Jurkat, Clone E6-1 (cell line): ENCODE results near the gene TENT5C.

Experiments used
- DNase-seq: peaks from one replicate; pipeline ENCODE4 v3.0.0-alpha.2; 2011; ENCODE audit warnings: low read depth, low spot score
- H3K4me3 ChIP-seq: 2 replicates; pipeline ENCODE4 v1.5.1; 2011; ENCODE audit warnings: mild to moderate bottlenecking, low read length, control low read depth, moderate library complexity

TENT5C gene

DNA sequence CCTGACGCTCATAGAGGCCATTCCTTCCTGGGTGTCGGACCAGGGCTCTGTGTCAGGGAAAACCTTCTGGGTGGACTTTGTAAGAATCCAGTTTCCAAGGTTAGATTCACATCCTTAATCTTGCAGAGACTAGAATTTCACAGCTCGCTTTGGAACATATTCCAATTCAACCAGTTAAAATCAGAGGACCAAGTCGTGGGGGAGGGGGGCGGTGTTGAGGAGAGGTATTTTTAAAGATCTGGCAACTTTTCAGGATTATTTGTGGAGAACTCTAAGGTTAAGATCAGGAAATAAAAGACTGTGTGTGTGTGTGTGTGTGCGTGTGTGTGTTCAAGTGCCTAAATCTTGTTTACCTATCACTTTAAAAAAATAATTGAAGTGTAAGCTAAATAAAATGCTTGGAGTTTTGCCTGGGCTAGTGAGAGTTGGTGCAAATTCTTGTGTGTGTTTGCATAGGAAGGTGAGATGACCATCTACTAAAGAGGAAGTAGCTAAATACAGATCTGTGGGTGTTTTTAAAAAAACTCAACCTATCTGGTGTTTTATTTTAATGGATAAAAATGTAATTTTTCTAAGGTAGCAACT is 21.8 kb downstream of the TENT5C start:
- no peak overlapping the region for H3K4me3 ChIP-seq
- DNase-seq = no peak

DNA sequence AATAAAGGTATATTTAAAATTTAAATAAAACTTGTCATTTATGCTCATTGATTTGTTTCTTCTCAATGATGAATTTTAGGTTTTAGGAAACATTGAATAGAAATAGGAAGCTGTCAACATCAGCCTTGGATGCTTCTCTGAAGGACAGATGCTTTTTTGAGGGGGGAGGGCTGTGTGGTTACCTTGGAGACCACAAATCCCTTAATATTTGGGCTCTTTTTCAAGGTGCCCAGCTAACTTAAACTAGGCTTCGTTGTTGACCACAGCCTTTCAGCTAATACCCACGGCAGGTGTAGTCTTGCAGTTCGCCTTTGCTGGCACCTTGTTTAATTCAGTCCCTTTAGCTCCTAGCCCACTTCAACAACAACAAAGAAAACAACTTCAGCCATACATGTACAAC is 22.5 kb downstream of the TENT5C start:
- H3K4me3 ChIP-seq = no peak overlapping the region

GRCh38 chr1:117629625-117630422 is 24.0 kb downstream of the TENT5C start:
- H3K4me3 ChIP-seq = no peak overlapping the region
- no peak for DNase-seq

More for the DNA sequence above, 22.5 kb downstream of the TENT5C start:
- no peak for DNase-seq

- H3K4me3 ChIP-seq = no peak overlapping the region
- DNase-seq = no peak
Observed at GRCh38 chr1:117630423-117630998, 24.7 kb downstream of the TENT5C start.

DNA sequence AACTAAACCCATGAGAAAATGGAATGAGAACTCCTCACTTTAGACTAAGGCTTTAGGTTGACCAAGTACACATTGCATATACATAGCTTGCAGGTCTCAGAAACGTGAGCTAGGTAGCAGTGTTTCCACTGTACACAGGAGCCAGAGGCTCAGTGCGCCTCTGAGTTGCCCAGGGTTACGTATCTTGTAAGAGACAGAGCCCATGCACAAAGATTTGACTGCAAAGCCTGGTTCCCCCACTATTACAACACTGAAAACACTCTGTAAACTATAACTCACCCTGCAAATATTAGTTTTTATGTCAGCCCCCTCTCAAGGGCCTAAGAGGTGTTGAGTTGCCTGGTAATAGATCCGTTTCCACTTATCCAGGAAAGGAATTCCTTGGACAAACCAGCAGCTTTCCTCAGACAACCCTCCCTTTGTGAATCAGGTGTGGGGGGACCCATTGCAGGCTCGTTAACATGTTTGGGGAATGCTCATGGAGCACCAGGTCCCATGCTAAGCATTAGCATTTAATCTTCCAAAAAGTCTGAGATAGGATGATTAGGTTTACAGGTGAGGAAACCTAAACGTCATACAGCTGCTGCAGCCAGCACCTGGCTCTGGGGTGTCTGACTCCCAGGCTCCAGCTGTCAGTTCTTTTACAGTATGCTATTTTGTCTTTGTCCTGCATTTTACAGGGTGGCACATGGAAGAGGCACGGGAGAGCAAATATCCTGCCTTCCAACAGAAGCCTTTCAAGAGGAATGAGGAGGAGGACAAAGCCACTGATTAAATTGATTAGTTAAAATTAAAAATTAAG is 25.7 kb downstream of the TENT5C start:
- no peak for DNase-seq

DNA sequence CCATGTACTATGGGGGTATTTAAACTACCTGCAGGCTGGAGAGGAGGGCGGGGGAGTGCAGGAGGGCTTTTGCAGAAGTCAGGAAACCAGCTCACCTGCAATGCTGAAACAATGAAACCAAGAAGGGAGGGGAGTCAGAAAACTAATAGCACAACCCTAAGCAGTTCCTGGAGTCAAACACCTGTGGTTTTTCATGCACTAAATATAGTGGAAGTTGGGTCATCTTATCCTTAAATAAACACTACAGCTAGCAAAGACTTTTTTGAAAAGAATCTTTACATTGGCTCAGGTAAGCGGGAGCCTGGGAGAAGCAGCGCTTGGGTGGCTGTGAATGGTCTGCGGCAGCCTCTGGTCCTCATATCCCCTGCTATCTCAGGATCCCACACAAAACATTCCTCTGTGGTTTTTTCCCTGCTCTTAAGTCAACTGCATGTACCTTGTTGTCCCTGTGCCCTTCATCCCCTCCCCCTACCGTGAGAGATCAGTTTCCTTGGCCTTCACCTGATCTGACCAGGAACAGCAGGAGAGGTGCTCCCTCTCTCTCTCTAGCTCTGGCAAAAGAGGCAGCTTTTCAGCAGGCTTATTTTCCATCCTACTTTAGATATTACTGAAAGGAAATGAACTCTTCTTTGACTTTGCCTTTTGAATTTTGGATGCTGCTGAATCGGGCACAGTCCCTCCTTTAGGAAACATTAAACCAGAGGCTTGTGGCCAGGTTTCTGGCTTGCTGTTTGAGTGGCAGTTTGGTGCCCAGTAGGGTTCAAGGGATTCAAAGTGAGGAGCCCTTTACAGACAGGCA is 26.6 kb downstream of the TENT5C start:
- no peak for DNase-seq
- H3K4me3 ChIP-seq = no peak overlapping the region

More for the DNA sequence above, 25.7 kb downstream of the TENT5C start:
- no peak overlapping the region for H3K4me3 ChIP-seq

DNA sequence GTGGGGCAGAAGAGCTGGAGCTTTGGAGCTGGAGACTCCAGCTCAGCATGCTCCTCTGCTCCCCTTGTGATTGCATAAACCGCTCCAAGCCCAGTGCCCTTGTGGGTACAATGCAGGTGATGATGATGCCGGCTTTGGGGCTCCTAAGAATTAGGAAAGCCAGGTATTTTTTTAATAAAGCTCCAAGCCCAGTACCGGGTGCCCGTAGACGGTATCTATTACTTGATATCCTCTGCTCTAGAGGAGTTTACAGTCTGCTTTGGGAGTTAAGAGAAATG is 27.2 kb downstream of the TENT5C start:
- no peak overlapping the region for H3K4me3 ChIP-seq
- DNase-seq = no peak

DNA sequence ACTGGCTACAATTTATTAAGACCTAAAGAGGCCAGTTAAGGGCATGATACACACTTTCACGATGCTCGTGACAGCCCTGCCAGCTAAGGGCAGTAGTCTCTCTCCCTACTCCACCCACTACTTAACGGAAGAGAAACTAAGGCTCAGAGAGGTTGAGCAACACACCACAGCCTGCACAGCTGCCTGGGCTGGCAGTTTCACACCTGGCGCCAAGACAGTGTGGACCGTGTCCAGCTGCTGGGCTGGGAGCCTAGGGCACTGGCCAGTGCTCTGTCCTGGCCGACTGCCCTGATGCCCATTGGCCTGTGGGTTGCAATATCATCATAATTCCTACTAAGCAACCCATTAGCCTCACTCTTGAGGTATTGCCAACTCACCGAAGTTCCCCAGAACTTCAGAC is 27.6 kb downstream of the TENT5C start:
- H3K4me3 ChIP-seq = no peak overlapping the region
- DNase-seq = no peak

- DNase-seq = no peak
Observed at GRCh38 chr1:117633936-117634335, 28.1 kb downstream of the TENT5C start.

GRCh38 chr1:117634631-117635030 is 28.8 kb downstream of the TENT5C start:
- DNase-seq = no peak
- no peak overlapping the region for H3K4me3 ChIP-seq

More at GRCh38 chr1:117633936-117634335, 28.1 kb downstream of the TENT5C start:
- no peak overlapping the region for H3K4me3 ChIP-seq

GRCh38 chr1:117635805-117636204 is 30.0 kb downstream of the TENT5C start:
- DNase-seq = no peak
- H3K4me3 ChIP-seq = no peak overlapping the region

GRCh38 chr1:117636637-117637425 is 31.0 kb downstream of the TENT5C start:
- no peak overlapping the region for H3K4me3 ChIP-seq
- DNase-seq = no peak

GRCh38 chr1:117638141-117638540 is 32.3 kb downstream of the TENT5C start:
- DNase-seq = no peak
- H3K4me3 ChIP-seq = no peak overlapping the region

GRCh38 chr1:117638759-117639158 is 32.9 kb downstream of the TENT5C start:
- no peak for DNase-seq
- H3K4me3 ChIP-seq = no peak overlapping the region

DNA sequence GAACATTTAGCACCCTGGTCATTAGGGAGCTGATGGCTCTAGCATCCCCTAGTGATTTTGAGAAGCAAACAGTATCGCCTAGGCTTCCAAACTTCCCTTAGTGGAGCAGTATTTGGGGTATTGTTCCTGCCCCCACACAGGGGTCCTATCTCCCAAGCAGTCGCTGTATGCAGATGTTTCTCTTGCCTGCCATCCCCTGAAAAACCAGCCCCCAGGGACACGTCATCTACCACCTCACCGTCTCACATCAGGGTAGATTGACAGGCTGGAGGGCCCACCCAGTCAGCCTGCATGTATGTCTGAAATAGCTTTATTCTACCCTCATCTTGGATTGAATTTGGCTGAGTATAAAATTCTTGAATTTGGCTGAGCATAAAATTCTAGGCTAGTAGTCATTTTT is 33.9 kb downstream of the TENT5C start:
- no peak overlapping the region for H3K4me3 ChIP-seq
- DNase-seq = no peak

- no peak for DNase-seq
- no peak overlapping the region for H3K4me3 ChIP-seq
Observed at GRCh38 chr1:117641536-117641935, 35.7 kb downstream of the TENT5C start.

DNA sequence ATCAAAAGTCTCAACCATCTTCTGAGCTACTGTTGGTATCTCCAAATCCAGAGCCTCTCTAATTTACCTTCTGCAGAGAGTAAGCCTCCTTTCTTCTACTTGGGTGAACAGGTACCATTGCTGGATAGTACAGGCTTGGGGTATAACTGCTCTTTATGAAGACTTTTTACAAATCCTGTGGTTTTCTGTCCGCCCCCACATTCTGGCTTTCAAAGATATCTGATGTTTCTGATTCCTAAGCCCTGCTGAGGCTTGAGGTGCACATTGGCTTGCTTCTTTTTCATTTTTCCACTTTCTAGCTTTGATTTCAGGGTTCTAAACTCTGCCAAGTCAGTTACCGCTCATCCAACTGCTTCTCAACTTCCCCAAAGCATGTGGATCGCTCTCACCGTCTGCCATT is 37.1 kb downstream of the TENT5C start:
- H3K4me3 ChIP-seq = no peak overlapping the region
- no peak for DNase-seq

DNA sequence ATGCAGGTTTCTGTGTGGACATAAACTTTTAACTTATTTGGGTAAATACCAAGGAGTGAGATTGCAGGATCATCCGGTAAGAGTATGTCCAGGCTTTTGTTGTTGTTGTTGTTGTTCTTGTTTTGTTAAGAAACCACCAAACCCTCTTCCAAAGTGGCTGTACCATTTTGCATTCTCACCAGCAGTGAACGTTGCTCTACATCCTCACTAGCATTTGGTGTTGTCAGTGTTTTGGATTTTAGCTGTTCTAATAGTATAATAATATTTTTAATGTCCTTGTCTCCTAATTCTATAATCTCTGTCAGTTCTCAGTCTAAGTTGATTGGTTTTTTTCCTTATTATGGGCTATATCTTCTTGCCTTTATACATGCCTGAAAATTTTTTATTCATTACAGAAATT is 37.8 kb downstream of the TENT5C start:
- no peak for DNase-seq
- no peak overlapping the region for H3K4me3 ChIP-seq
